ENCODE measurements around the gene USP16.
"Not testable (repeated sequence)": the region's sequence is repeated elsewhere in the genome, so short reads cannot be mapped to it uniquely, and the experiment has no call there.

Gene USP16

DNA sequence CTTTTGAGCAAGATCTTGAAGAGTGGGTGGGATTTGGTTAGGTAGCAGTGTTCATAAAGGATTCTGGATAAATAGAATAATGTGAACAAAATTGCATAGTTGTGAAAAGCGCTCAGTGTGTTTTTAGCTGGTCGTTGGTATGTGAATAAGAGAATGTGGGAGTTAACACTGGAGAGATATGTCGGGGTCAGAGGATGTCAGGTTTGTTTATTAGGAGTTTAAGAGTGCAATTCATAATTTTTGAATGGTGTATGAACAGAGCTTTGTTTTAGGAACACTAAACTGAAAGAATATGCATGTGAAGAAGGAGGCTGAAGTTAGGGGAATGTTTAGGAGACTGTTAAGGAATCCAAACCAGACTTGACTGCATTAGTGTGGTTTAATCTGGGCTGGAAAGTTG lies 9.4 kb downstream of the USP16 start:
- no peak for DNase-seq

DNA sequence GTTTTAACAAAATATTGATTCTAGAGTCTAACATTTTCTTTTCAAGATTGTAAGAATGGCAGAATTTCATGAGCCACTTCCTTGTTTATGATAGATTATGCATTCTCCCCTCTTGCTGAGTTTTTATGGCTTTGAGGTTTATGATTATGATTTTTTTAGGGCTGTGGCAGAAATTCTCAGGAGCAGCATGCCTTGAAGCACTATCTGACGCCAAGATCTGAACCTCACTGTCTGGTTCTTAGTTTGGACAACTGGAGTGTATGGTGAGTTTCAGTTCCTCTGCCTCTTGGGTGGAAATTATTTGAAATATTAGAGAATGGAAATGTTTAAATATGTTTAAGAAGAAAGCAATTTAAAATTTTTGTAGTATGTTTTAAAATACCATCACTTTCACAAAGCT lies 10.2 kb downstream of the USP16 start:
- DNase-seq = no peak

DNA sequence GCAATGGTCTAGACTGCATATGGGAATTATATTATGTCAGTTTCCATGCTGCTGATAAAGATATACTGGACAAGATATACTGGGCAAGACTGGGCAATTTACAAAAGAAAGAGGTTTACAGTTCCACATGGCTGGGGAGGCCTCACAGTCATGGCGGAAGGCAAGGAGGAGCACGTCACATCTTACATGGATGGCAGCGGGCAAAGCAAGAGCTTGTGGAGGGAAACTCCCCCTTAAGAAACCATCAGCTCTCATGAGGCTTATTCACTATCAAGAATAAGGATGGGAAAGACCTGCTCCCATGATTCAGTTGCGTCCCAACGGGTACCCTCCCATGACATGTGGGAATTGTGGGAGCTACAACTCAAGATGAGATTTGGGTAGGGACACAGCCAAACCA lies 27.8 kb downstream of the USP16 start:
- no peak for DNase-seq

DNA sequence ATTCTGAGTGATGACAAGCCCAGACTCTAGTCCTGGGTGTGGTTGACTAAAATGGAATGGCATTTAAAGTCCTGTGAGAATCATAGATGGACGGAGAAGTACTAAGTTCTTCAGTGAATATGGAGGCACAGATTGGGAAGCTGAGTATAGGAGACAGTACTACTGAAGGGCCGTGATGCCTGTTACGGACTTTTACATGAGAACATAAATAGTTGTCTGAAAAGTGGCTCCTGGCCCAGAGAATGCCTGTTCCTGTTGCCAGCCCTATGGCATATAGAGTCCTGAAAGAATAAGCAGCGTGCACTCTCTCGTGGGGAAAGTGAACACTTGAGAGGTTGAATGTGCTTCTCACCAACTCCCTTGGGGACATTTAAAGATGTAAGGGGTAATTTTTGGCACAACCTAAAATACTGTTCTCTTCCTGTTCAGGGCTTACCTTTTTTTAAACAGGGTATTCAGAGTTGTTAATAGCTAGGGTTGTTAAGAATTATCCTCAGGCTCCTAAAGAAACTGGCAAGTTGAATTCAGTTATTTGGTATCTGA lies 28.6 kb downstream of the USP16 start:
- DNase-seq = no peak

DNA sequence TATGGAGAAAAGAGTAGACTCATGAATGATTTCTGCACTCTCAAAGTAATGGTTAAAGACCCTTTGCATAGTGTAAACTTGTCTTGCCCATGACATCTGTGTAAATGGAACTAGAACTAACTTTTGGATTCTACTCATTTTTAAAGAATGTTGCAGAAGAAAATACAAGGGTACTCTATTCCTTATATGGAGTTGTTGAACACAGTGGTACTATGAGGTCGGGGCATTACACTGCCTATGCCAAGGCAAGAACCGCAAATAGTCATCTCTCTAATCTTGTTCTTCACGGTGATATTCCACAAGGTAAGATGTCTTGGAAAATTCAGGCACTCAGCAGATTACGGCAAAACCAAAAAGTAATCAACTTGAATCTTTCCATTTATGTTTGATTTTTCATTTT lies 29.2 kb downstream of the USP16 start:
- no peak for DNase-seq

DNA sequence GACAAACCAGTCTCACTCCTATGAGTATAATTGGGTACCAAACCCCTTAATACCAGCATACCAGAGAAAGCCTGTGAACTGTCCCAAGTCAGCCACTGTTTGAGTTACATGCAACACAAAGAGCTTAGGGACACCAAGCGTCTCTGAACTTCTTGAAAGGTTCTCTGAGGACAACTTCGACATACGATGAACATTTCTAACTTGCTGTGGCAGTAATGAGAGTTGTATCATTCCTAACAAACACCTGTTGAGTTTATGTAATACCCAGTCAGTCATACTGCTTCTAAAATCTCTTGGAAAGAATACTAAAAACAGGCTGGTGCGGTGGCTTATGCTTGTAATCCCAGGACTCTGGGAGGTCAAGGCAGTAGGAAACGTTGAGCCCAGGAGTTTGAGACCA lies 30.6 kb downstream of the USP16 start:
- DNase-seq = no peak

DNA sequence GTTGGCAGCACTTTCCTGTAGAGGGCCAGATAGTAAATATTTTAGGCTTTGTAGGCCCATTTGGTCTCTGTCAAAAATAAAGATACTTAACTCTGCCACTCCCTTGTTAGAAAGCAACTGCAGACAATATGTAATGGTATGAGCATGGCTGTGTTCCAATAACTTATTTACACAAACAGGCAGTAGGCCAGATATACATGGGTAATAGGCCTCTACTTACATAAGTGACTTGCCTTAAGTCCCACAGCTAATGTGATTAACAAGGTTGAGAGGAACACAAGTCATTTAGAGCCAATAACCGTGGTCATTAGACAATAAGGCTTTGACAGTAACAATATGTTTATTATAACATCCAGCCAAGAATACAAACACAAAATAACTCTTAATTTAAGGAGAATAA lies 31.5 kb downstream of the USP16 start:
- DNase-seq = no peak

DNA sequence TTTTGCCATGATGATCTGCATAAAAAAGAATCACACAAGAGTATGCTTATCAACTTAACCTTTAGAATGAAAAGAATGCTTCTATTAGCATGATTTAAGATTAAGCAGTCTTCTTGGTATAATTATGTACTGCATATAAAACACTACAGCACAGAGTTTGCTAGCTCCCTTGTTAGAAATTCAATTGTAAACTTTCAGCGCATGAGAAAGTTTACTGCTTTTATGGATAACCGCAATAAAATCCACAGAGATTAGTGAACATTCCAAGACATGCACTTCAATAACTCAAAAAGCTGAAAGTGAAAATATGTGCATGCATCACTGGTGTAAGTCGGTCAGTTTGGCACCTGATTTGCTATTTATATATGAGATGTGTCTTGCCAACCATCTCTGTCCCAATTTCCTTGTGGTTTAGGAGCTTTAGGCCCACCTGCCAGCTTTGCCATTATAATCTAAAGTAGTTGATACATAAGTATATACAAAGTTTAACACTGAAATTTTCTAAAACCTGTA lies 32.1 kb downstream of the USP16 start:
- no peak for DNase-seq

DNA sequence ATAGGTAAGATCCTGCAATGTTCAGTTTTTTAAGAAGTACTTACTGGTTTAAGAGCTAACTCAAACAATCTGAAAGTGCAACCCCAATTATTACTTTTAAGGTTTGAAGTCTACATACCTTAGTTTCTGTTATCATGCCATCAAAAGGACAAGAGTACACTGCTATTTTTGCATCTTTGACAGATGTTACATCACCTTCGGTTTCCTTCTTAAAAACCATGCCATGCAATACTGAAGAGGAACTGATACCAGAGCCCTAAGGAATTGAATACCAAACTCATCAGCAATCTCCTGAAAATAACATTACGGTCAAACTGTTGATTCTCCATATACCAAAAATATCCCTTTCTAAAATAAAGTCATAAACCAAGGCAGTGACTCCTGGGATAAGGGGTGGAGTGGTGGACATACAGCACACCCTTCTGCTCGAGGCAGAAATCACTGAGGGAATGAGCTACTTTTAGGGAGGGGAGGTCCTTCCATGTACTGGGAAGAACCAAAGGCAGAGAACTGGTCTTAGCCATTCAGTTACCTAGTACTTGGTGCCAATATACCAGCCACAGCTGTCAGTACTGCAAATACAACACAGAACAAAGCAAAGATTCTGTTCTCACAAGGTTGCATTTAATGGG lies 40.5 kb downstream of the USP16 start:
- DNase-seq = peak; percentile 74

DNA sequence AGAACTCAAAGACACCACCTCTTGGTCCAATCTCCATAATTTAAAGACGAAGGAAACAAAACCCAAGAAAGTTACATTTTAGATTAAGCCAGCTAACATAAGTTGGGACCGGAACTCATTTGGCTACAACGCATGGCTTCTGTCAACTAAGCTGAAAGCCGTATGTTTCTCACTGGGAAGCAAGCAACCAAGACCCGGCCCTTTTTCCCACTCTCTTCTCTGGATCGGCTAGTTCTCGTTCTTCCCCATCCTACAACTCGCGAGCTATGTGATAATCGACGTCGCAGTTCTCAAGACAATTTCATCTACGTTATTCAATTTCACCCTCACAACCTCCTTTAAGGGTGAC lies 48.4 kb downstream of the USP16 start:
- DNase-seq = no peak

DNA sequence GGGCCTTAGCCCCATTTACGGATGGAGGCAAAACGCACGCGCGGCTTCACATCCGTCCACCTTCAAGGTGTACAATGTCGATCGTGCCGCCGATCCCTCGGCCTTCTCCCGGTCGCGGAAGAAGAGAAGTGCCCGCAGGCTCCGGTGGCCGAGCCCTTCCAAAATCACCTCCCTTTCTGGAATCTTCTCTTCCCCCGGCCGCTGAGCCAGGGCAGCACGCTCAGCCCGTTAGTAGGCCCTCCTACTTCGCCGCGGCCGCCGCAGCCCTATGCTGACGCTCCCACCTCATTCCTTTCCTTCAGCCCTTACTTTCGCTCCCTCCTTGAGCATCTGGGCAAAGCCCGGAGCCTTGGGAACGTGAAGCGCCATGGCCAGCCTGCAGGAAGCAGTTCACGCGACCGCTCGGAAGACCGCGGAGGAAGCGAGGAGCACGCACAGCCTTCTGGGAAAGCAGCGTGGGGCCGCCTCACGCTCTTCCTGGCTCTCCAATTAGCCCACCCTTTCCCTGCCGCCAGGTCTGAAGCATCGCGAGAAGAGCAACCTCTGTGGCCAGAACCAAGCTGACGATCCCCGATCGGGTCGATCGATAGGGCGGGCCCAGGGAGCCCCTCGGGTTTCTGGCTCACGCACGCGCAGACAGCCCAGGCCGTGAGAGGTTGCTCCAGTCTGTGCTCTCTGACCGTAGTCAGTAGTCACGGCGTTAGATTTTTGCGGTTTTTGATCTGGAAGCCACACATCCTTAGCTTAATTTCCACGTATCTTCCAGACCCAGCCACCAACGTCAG lies 48.9 kb downstream of the USP16 start, which contains the start of gene CCT8:
CCT8 (minus strand) TSS at position 427 of the 785 bp plus-strand sequence; CDS start at position 369, 58 bp downstream.
- DNase-seq = peak; percentile 100

DNA sequence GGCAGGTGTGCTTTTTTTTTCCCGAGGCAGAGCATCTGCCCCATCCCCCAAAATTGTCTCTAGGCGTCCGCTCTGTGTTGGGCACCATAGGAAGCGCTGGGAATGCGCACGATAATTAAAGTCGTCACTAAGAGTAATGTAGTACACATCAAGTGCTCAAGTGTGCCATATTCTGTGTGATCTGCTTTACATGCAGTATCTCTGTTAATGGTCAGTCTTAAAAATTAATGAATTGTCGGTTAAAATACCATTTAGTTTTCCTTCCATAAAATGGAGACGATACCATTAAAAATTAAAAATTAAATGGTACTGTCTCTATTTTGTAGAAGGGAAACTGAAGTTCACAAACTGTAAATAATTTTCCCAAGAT lies 49.5 kb downstream of the USP16 start:
- DNase-seq = no peak

DNA sequence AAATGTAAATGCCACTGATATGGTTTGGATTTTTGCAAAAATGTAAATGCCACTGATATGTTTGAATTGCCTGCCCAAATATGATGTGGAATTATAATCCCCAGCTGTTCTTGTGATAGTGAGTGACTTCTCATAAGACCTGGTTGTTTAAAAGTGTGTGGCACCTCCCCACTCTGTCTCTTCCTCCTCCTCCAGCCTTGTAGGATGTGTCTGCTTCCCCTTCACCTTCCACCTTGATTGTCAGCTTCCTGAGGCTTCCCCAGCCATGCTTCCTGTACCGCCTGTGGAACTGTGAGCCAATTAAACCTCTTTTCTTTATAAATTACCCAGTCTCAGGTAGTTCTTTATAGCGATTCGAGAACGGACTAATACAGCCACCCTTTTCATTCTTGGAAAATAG lies 50.3 kb downstream of the USP16 start:
- no peak for DNase-seq

DNA sequence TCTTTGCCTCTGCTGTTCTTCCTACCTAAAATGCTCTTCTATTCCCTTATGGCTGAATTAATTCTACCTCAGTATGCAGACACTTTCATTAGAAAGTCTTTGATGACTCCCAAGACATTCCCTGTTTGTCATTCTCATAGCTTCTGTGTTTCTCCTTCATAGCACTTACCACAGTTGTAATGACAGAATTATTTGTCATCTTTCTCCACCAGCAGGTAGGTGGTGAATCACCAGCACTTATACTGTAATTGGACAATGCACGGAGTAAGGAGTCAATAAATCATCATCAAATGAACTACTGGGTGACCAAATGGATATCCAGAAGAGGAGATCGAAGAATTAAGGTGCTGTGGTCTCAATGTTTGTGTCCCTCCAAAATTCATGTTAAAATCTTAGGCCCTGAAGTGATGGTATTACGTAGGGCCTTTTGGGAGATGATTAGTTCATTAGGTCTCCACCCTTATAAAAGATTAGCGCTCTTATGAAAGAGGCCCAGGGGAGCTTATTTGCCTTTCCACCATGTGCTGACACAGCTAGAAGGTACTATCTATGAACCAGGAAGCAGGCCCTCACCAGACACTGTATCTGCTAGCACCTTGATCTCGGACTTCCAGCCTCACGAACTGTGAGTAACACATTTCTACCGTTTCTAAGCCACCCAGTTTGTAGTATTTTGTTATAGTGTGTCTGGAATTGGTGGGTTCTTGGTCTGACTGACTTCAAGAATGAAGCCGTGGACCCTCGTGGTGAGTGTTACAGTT lies 51.4 kb downstream of the USP16 start:
- DNase-seq = no peak

DNA sequence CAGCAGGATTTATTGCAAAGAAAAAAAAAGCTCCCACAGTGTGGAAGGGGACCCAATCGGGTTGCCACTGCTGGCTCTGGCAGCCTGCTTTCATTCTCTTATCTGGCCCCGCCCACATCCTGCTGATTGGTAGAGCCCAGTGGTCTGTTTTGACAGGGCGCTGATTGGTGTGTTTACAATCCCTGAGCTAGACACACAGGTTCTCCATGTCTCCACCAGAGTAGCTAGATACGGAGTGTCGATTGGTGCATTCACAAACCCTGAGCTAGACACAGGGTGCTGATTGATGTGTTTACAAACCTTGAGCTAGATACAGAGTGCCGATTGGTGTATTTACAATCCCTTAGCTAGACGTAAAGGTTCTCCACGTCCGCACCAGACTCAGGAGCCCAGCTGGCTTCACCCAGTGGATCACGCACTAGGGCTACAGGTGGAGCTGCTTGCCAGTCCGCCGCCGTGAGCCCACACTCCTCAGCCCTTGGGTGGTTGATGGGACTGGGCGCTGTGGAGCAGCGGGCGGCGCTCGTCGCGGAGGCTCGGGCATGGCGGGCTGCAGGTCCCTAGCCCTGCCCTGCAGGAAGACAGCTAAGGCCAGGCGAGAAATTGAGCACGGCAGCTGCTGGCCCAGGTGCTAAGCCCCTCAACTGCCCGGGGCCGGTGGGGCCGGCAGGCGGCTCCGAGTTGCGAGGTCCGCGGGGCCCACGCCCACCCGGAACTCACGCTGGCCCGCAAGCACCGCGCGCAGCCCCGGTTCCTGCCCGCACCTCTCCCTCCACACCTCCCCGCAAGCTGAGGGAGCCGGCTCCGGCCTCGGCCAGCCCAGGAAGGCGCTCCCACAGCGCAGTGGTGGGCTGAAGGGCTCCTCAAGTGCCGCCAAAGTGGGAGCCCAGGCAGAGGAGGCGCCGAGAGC lies 52.5 kb downstream of the USP16 start:
- not testable (repeated sequence) for DNase-seq

DNA sequence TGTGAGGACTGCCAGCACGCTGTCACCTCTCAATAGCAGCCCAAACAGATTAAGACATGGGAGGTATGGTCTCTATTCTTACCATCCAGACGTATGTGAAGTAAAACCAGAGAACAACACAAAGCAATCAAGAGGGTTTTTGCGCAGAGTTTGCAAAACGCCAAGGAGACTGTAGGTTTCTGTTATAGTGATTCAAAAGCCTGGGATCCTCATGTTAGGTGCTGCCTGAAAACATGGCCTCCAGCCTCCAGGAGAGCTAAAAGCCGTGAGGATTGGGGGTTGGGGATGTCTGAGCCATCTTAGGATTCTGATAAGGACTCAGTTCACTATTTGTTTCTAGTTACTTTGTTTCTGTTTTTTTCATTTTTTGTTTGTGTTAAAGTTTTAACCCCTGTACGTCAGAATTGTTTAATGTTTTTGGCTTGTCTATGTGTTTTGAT lies 53.2 kb downstream of the USP16 start:
- no peak for DNase-seq

DNA sequence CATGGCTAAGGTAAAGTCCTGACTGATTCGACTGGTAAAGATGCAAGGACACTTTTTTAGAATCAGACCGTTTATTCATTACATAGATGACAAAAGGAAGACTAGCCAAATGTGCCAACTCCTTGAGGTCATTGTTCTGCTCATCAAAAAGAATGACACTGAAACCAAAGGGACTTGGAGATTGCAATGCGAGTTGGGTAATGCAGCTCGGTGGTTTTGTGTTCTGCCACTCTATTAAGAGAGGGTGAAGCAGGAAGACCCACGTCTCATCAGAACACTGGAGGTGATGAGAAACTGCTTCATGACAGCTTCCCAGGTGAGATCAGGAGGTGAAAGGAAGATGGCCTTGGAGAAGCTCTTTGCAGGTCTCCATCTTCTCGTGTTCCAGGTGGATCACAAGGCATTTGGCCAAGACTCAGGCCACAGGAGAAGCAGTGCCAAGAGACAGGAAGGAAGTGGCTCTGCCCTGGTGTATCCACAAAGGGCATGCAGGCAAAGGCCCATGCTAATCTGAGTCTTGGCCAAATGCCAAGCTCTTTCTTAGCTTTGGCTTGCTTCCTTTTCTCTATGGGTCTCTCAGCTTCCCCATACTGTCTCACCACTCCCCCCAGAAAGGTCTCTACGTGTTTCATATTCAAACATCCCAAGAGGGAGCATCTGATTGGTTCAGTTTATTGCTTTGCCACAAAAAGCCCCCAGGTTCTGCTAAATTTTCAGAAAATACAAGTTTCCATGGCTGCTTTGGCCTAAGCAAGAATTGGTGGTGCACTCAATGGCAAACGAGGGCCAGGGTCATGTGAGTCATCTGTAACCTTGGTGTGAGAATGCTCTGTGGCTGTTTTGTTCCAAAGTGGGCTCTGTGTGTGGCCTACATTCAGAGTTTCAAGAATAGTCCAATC lies 54.6 kb downstream of the USP16 start:
- DNase-seq = peak; percentile 91

DNA sequence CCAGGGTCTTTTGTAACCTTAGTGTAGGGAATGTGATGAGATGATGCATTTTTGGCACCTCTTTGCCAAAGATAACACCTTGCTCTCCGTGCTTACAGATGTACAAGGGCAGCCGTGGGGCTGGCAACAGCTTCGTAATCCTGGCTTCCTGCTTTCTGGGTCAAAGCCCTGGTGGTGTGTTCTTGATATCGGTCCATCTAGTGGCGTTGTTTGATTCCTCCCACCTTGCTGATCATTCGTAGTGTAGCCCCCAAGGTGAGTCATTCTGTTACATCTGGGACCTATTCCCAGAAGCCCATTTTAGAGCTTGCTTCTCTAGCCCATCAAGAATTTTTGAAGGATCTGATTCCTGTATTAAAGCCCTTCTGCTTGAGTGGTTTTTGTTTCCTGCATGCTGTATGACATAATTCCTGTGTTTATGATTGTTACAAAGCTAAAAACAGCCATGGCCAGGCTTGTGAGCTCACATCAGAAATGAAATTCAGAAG lies 56.0 kb downstream of the USP16 start:
- DNase-seq = no peak

DNA sequence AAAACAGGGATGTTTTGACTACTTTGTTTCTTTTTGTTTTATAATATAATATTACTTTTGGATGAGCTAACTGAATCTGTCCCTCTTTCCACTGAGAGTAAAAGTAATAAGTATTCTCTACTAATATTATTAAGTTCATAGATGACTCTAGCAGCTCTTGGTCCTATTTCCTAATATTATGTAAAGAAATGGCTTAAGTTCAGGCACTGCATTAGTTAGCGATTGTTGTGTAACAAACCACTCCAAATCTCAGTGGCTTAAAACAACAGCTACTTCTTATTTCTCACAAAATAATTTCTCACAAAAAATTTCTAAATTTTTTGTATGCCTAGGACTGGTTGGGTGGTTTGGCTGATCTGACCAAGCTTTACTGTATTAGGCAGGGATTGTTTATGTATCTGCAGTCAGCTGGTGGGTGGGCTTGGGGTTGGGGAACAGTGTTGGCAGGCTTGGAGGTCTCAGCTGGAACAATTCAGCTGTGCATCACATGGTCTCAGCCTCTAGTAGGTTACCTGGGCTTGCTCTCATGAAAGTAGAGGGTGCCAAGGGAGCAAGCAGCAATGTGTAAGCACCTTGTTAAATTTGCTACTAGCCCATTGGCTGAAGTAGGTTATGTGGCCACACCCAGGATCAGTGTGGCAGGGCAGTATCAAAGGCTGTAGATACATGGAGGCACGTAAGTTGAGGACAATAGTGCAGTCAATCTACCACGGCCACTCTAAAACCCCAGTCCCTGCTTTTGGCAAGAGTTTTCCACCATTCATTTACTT lies 57.8 kb downstream of the USP16 start:
- no peak for DNase-seq

DNA sequence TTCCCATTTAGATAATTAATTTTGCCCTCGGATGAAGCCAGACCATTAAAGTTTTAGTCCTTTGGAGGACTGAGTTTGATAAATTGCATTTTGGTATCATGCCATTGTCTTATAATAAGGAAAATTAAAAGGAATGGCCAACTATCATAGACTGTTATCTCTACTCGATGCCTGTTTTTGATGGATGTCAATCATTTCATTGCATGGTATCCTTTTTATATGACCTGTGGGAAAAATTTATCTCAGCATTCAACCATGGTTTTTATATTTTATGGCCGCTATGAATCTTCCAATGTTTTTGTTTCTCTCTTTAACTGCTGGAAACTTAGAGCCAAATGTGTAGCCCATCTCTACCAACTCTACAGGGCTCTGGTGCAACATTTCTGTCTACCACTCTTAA lies 58.8 kb downstream of the USP16 start:
- DNase-seq = no peak
